C4-2B (cell line): Measurements from ENCODE around the gene MYG1.

ENCODE experiments used
- ZFX ChIP-seq: fragments of 450-650 bp; IDR thresholded peaks from 2 replicates; pipeline ENCODE4 v1.6.1; 2017
- TF ChIP-seq, protein P1 (sequence below): fragments of 450-650 bp; conservative IDR thresholded peaks from 2 replicates; pipeline ENCODE4 v1.5.1; 2017; ENCODE audit warnings: mild to moderate bottlenecking

DNA sequence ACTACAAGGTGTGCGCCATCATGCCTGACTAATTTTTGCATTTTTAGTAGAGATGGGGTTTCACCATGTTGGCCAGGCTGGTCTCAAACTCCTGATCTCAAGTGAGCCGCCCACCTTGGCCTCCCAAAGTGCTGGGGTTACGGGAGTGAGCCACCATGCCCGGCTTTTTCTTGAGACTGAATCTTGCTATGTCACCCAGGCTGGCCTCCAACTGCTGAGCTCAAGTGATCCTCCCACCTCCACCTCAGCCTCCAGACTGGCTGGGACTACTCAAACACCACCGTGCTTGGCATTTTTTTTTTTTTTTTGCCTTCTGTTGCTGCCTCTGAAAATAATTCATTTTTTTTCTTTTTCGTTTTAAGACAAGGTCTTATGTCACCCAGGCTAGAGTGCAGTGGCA is 39.6 kb upstream of the MYG1 start:
- TF ChIP-seq, protein P1, sequence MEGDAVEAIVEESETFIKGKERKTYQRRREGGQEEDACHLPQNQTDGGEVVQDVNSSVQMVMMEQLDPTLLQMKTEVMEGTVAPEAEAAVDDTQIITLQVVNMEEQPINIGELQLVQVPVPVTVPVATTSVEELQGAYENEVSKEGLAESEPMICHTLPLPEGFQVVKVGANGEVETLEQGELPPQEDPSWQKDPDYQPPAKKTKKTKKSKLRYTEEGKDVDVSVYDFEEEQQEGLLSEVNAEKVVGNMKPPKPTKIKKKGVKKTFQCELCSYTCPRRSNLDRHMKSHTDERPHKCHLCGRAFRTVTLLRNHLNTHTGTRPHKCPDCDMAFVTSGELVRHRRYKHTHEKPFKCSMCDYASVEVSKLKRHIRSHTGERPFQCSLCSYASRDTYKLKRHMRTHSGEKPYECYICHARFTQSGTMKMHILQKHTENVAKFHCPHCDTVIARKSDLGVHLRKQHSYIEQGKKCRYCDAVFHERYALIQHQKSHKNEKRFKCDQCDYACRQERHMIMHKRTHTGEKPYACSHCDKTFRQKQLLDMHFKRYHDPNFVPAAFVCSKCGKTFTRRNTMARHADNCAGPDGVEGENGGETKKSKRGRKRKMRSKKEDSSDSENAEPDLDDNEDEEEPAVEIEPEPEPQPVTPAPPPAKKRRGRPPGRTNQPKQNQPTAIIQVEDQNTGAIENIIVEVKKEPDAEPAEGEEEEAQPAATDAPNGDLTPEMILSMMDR, result no peak
- TF ChIP-seq ZFX, result no peak
